ENCODE data around the gene UPF3B. TPM values are rescaled to one million over a fixed set of nuclear protein-coding genes. Genes with fewer than 3 reads are reported as not detected.

UPF3B gene
- total RNA-seq, 6 experiments from 2014 or later: 5.1 to 7.2 (median 6.5) TPM

DNA sequence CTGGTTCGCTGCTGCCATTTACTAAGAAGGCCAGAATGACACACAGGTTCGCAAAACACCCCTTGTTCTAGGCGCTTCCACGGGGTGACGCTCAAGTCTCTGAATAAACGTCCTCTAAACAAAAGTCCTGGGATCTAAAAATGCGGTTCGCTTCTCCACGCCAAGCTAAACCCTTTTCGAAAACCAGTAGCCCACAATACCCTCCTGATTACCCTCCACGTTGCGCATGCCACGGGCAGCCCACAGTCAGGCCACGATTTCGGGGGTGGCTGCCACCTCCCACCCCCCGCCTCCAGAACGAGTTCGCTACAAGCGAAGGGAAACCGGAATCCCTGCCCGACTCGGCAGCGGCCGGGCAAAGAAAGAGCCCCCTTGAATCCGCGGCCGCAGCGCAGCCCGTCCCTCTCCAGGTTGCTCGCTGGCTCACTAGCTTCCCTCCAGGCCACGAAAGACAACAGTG is 61.8 kb downstream of the UPF3B start:
- TF ChIP-seq, protein P1, sequence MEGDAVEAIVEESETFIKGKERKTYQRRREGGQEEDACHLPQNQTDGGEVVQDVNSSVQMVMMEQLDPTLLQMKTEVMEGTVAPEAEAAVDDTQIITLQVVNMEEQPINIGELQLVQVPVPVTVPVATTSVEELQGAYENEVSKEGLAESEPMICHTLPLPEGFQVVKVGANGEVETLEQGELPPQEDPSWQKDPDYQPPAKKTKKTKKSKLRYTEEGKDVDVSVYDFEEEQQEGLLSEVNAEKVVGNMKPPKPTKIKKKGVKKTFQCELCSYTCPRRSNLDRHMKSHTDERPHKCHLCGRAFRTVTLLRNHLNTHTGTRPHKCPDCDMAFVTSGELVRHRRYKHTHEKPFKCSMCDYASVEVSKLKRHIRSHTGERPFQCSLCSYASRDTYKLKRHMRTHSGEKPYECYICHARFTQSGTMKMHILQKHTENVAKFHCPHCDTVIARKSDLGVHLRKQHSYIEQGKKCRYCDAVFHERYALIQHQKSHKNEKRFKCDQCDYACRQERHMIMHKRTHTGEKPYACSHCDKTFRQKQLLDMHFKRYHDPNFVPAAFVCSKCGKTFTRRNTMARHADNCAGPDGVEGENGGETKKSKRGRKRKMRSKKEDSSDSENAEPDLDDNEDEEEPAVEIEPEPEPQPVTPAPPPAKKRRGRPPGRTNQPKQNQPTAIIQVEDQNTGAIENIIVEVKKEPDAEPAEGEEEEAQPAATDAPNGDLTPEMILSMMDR (IDR thresholded peaks at IDR 0.05): peak; percentile 30
- H3K27me3 Mint-ChIP-seq (ENCODE audit: insufficient read depth): no peaks in the 10 kb centered on the region
- H3K4me1 Mint-ChIP-seq (ENCODE audit: low read depth): peaks cover 26% of the 10 kb centered on the region
- peaks cover 22% of the 10 kb centered on the region for H3K36me3 Mint-ChIP-seq (ENCODE audit: low read depth)
- H3K27ac Mint-ChIP-seq: peak overlapping the region; percentile 95
- H3K4me3 Mint-ChIP-seq: peak overlapping the region; percentile 93
- peak; percentile 12 for DNase-seq
- no peaks in the 10 kb centered on the region for H3K9me3 Mint-ChIP-seq

DNA sequence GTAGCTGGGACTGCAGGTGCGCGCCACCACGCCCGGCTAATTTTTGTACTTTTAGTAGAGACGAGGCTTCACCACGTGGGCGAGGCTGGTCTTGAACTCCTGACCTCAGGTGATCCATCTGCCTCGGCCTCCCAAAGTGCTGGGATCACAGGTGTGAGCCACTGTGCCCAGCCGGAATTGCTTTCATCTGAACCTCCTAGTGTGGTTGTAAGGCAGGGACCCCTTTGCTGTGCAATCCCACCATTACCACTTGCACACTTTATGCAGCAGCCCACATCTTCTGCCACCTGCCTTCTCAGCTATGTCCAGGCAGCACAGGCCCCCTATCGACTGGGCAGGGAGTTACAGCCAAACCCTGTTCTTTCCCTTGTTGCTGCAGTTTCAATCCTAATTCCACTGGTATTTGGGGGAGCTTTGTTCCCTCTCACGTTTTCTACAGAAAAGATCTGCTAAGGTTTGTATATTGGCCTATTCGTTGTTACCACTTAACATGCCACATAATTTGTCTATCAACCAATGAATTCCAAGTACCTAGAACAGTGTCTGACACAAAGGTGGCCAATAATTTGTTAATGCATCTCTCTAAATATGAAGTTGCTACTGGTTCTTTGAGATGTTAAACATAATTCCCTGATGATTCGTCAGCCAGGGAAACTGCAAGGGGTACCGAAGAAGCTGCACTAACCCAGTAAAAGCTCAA is 67.9 kb downstream of the UPF3B start:
- H3K9me3 Mint-ChIP-seq: no peaks in the 10 kb centered on the region

More for the DNA sequence above, 67.9 kb downstream of the UPF3B start:
- Mint-ChIP-seq H3K4me3 (no peak overlapping the region), H3K4me1 (ENCODE audit: low read depth) (peaks cover 26% of the 10 kb centered on the region), H3K27ac (peak overlapping the region; percentile 24; the same call in 1 of the 2 replicates), H3K36me3 (ENCODE audit: low read depth) (peaks cover 21% of the 10 kb centered on the region), H3K27me3 (ENCODE audit: insufficient read depth) (no peaks in the 10 kb centered on the region)
- TF ChIP-seq, protein P1 (IDR thresholded peaks at IDR 0.05): peak; percentile 72
- peak; percentile 17 for DNase-seq

Other genes with a start within 250 kb of the UPF3B start
- 10 to 100 TPM in 1 of 6 experiments, 1 to 10 TPM in 5; 7.5 to 10.6 (median 8.9) TPM for gene NKRF, start 246.5 kb downstream of the UPF3B start, total RNA-seq (2021; fragmentation: NEBNext Ultra II Directional; extraction: Animal tissue kit (Norgen Biotek cat#: 25700))
- gene SEPTIN6, start 159.8 kb downstream of the UPF3B start, total RNA-seq (2021; fragmentation: NEBNext Ultra II Directional; extraction: Animal tissue kit (Norgen Biotek cat#: 25700)): 10 to 100 TPM; 17.2 to 19.5 (median 18.5) TPM
- under 1 TPM in 5 of 6 experiments, not detected in 1; 0.12 to 0.29 (median 0.24) TPM for gene SOWAHD, start 94.4 kb downstream of the UPF3B start, total RNA-seq (2021; fragmentation: NEBNext Ultra II Directional; extraction: Animal tissue kit (Norgen Biotek cat#: 25700))
- gene RPL39, start 61.3 kb downstream of the UPF3B start, total RNA-seq (2021; fragmentation: NEBNext Ultra II Directional; extraction: Animal tissue kit (Norgen Biotek cat#: 25700)): 1,000 to 10,000 TPM; 1,260 to 1,533 (median 1,345) TPM
- gene RNF113A, start 18.8 kb upstream of the UPF3B start, total RNA-seq (2021; fragmentation: NEBNext Ultra II Directional; extraction: Animal tissue kit (Norgen Biotek cat#: 25700)): 10 to 100 TPM; 12.2 to 17.0 (median 14.9) TPM
- 100 to 1,000 TPM in 2 of 6 experiments, 10 to 100 TPM in 4; 70.0 to 114 (median 97.1) TPM for gene NDUFA1, start 18.9 kb upstream of the UPF3B start, total RNA-seq (2021; fragmentation: NEBNext Ultra II Directional; extraction: Animal tissue kit (Norgen Biotek cat#: 25700))
- gene AKAP14, start 42.9 kb upstream of the UPF3B start, total RNA-seq (2021; fragmentation: NEBNext Ultra II Directional; extraction: Animal tissue kit (Norgen Biotek cat#: 25700)): not detected
- 1 to 10 TPM; 5.7 to 7.5 (median 6.7) TPM for gene NKAP, start 90.8 kb upstream of the UPF3B start, total RNA-seq (2021; fragmentation: NEBNext Ultra II Directional; extraction: Animal tissue kit (Norgen Biotek cat#: 25700))
- not detected for gene RHOXF2B, start 224.7 kb upstream of the UPF3B start, total RNA-seq (2021; fragmentation: NEBNext Ultra II Directional; extraction: Animal tissue kit (Norgen Biotek cat#: 25700))